ENCODE results near the gene DPRX. TPM values are rescaled to one million over a fixed set of nuclear protein-coding genes. Genes with fewer than 3 reads are reported as not detected.

Gene DPRX
- total and polyA plus RNA-seq, 2 of the 13 experiments (the other 11 are each of a cell fraction or from before 2014, with no cell fraction given), result not detected

DNA sequence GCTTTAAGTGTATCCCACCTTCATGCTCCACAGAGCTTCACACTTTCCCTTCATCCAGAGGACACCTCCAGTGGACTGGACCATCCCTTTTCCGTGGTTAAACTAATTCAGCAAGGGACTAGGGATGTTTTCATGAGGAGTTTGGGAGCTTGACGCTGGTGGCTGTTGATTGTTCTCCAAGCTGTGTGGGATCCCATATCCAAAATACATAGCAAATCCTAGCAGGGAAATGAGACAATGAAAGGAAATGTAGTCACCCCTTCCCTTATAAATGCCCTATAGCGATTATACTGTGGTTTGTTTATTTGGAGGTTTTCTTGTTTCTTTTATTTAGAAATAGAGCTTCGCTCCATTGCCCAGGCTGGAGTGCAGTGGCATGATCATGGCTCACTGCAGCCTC lies 31.6 kb upstream of the DPRX start:
- Histone ChIP-seq H3K9ac (ENCODE audit: insufficient read depth, low read depth, low read length) (no peak overlapping the region), H3K27ac (ENCODE audit: extremely low read length, insufficient read depth, low read length) (no peak overlapping the region), H3K79me2 (ENCODE audit: insufficient read depth, low read length) (no peaks in the 10 kb centered on the region), H3K9me3 (ENCODE audit: low read length) (no peaks in the 10 kb centered on the region), H3K27me3 (ENCODE audit: control insufficient read depth in 1 of 2, insufficient read depth in 2 of 2, low read length in 2 of 2) (no peaks in the 10 kb centered on the region), H4K20me1 (ENCODE audit: insufficient read depth, low read length) (no peaks in the 10 kb centered on the region), H3K36me3 (replicated peaks in 1 of 2; ENCODE audit: control insufficient read depth in 1 of 2, insufficient read depth in 2 of 2, low read length in 2 of 2) (no peaks in the 10 kb centered on the region), H3K4me1 (ENCODE audit: insufficient read depth, low read length) (peaks cover 39% of the 10 kb centered on the region), H3K4me3 (replicated peaks in 1 of 3; ENCODE audit: insufficient read depth in 1 of 3, low read depth in 2 of 3, low read length in 3 of 3) (no peak overlapping the region), H3K4me2 (ENCODE audit: low read depth, low read length) (no peak overlapping the region), H2AFZ (ENCODE audit: low read length) (no peak overlapping the region)
- 89% methylated on average over 4 of the region's 4 CpGs for WGBS (ENCODE audit: low lambda C conversion rate)
- no peak for ATAC-seq
- DNase-seq (ENCODE audit: low spot score), result no peak
- BruUV-seq (replicated peaks), result no TSS peak
- ChIA-PET CTCF (ENCODE audit: low intra/inter-chr PET ratio, low total read pairs) (no interaction called here), POLR2A (interaction anchor here (0.6 kb wide), 1 partner anchor 8 kb away, joined by 3 read pairs; no protein-coding TSS in a partner anchor)
- in situ Hi-C loops (cut with HindIII; ENCODE audit: extremely low pct_ligation_motif_present, low pct_unique_long_range_greater_than_20kb), result no loop called here
- intact Hi-C loops (cut with micrococcal nuclease; ENCODE audit: unreplicated experiment), result no loop called here
- no peak for FAIRE-seq
- TF ChIP-seq POGZ (CRISPR knock-in tag; IDR thresholded peaks at IDR 0.05) (no peak), ATM (IDR thresholded peaks at IDR 0.05; ENCODE audit: borderline replicate concordance) (no peak), REXO4 (CRISPR knock-in tag; IDR thresholded peaks at IDR 0.05; ENCODE audit: borderline replicate concordance) (no peak), ZNF263 (CRISPR knock-in tag; IDR thresholded peaks at IDR 0.05) (no peak), SMAD9 (CRISPR knock-in tag; IDR thresholded peaks at IDR 0.05) (no peak), PHF21A (CRISPR knock-in tag; IDR thresholded peaks at IDR 0.05) (no peak), MED1 (CRISPR knock-in tag; IDR thresholded peaks at IDR 0.05) (no peak), RAD51 (IDR thresholded peaks at IDR 0.05; ENCODE audit: borderline replicate concordance) (no peak), FIP1L1 (IDR thresholded peaks at IDR 0.05; ENCODE audit: borderline replicate concordance, insufficient read depth, low read depth, low read length) (no peak), RAD21 (CRISPR knock-in tag; IDR thresholded peaks at IDR 0.05) (no peak)
- TF ChIP-seq, protein P1, sequence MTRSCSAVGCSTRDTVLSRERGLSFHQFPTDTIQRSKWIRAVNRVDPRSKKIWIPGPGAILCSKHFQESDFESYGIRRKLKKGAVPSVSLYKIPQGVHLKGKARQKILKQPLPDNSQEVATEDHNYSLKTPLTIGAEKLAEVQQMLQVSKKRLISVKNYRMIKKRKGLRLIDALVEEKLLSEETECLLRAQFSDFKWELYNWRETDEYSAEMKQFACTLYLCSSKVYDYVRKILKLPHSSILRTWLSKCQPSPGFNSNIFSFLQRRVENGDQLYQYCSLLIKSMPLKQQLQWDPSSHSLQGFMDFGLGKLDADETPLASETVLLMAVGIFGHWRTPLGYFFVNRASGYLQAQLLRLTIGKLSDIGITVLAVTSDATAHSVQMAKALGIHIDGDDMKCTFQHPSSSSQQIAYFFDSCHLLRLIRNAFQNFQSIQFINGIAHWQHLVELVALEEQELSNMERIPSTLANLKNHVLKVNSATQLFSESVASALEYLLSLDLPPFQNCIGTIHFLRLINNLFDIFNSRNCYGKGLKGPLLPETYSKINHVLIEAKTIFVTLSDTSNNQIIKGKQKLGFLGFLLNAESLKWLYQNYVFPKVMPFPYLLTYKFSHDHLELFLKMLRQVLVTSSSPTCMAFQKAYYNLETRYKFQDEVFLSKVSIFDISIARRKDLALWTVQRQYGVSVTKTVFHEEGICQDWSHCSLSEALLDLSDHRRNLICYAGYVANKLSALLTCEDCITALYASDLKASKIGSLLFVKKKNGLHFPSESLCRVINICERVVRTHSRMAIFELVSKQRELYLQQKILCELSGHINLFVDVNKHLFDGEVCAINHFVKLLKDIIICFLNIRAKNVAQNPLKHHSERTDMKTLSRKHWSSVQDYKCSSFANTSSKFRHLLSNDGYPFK (CRISPR knock-in tag; IDR thresholded peaks at IDR 0.05; ENCODE audit: borderline replicate concordance), result no peak
- TF ChIP-seq, protein P2, sequence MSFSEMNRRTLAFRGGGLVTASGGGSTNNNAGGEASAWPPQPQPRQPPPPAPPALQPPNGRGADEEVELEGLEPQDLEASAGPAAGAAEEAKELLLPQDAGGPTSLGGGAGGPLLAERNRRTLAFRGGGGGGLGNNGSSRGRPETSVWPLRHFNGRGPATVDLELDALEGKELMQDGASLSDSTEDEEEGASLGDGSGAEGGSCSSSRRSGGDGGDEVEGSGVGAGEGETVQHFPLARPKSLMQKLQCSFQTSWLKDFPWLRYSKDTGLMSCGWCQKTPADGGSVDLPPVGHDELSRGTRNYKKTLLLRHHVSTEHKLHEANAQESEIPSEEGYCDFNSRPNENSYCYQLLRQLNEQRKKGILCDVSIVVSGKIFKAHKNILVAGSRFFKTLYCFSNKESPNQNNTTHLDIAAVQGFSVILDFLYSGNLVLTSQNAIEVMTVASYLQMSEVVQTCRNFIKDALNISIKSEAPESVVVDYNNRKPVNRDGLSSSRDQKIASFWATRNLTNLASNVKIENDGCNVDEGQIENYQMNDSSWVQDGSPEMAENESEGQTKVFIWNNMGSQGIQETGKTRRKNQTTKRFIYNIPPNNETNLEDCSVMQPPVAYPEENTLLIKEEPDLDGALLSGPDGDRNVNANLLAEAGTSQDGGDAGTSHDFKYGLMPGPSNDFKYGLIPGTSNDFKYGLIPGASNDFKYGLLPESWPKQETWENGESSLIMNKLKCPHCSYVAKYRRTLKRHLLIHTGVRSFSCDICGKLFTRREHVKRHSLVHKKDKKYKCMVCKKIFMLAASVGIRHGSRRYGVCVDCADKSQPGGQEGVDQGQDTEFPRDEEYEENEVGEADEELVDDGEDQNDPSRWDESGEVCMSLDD (CRISPR knock-in tag; IDR thresholded peaks at IDR 0.05; ENCODE audit: borderline replicate concordance), result no peak
- TF ChIP-seq, protein P3, sequence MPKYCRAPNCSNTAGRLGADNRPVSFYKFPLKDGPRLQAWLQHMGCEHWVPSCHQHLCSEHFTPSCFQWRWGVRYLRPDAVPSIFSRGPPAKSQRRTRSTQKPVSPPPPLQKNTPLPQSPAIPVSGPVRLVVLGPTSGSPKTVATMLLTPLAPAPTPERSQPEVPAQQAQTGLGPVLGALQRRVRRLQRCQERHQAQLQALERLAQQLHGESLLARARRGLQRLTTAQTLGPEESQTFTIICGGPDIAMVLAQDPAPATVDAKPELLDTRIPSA (CRISPR knock-in tag; IDR thresholded peaks at IDR 0.05; ENCODE audit: borderline replicate concordance), result no peak
- TF ChIP-seq, protein P4, sequence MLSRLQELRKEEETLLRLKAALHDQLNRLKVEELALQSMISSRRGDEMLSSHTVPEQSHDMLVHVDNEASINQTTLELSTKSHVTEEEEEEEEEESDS (CRISPR knock-in tag; IDR thresholded peaks at IDR 0.05; ENCODE audit: borderline replicate concordance), result no peak
- TF ChIP-seq, protein P5, sequence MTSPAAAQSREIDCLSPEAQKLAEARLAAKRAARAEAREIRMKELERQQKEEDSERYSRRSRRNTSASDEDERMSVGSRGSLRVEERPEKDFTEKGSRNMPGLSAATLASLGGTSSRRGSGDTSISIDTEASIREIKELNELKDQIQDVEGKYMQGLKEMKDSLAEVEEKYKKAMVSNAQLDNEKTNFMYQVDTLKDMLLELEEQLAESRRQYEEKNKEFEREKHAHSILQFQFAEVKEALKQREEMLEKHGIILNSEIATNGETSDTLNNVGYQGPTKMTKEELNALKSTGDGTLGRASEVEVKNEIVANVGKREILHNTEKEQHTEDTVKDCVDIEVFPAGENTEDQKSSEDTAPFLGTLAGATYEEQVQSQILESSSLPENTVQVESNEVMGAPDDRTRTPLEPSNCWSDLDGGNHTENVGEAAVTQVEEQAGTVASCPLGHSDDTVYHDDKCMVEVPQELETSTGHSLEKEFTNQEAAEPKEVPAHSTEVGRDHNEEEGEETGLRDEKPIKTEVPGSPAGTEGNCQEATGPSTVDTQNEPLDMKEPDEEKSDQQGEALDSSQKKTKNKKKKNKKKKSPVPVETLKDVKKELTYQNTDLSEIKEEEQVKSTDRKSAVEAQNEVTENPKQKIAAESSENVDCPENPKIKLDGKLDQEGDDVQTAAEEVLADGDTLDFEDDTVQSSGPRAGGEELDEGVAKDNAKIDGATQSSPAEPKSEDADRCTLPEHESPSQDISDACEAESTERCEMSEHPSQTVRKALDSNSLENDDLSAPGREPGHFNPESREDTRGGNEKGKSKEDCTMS (CRISPR knock-in tag; conservative IDR thresholded peaks at IDR 0.05), result no peak
